HL-60 (cell line): ENCODE results near the gene FAM169A.

ENCODE experiments used
- DNase-seq, 2 experiments: peaks; one replicate each; pipeline ENCODE4 v3.0.0-alpha.2; 2010 to 2020; ENCODE audit warnings: low read depth in 1 of 2, low spot score in 1 of 2
- H3K27ac ChIP-seq: fragments of 250-450 bp; sonication (Bioruptor Pico); replicated peaks from 2 replicates; pipeline ENCODE4 v1.5.1; 2020; ENCODE audit warnings: mild to moderate bottlenecking, moderate library complexity
- H3K27me3 ChIP-seq: fragments of 250-450 bp; sonication (Bioruptor Pico); 2 replicates; pipeline ENCODE4 v1.5.1; 2021; ENCODE audit warnings: mild to moderate bottlenecking, moderate library complexity; ENCODE audit not compliant: insufficient read depth, poor library complexity, severe bottlenecking
- H3K4me3 ChIP-seq: replicated peaks from 2 replicates; pipeline ENCODE4 v1.5.1; 2011; ENCODE audit warnings: mild to moderate bottlenecking, control low read depth, low read length; ENCODE audit not compliant: insufficient read depth
- CTCF ChIP-seq: IDR thresholded peaks from one replicate; pipeline ENCODE4 v1.5.1; 2011; ENCODE audit warnings: low read length, control low read depth, inconsistent platforms; ENCODE audit not compliant: insufficient read depth
- GABPA ChIP-seq: IDR thresholded peaks from 2 replicates; pipeline ENCODE4 v1.6.1; 2012; ENCODE audit warnings: low read depth
- POLR2AphosphoS5 ChIP-seq: IDR thresholded peaks from 2 replicates; pipeline ENCODE4 v1.6.1; 2012; ENCODE audit warnings: low read depth
- REST ChIP-seq: IDR thresholded peaks from 2 replicates; pipeline ENCODE4 v1.6.1; 2012; ENCODE audit warnings: low read depth; ENCODE audit not compliant: insufficient replicate concordance
- SPI1 ChIP-seq: IDR thresholded peaks from 2 replicates; pipeline ENCODE4 v1.6.1; 2012; ENCODE audit warnings: low read depth, mild to moderate bottlenecking, borderline replicate concordance

Gene FAM169A

GRCh38 chr5:74851684-74852353 is 14.4 kb downstream of the FAM169A start:
- Histone ChIP-seq H3K27me3 (no peaks in the 10 kb centered on the region), H3K27ac (no peak overlapping the region), H3K4me3 (no peak overlapping the region)
- no peak for DNase-seq
- TF ChIP-seq POLR2AphosphoS5: no peak
- TF ChIP-seq REST: no peak
- TF ChIP-seq SPI1: no peak
- TF ChIP-seq CTCF: no peak
- TF ChIP-seq GABPA: no peak

GRCh38 chr5:74850789-74851425 is 15.3 kb downstream of the FAM169A start:
- no peak for TF ChIP-seq SPI1
- DNase-seq: no peak
- Histone ChIP-seq H3K27me3 (no peaks in the 10 kb centered on the region), H3K4me3 (no peak overlapping the region), H3K27ac (no peak overlapping the region)

- Histone ChIP-seq H3K4me3 (no peak overlapping the region), H3K27ac (no peak overlapping the region), H3K27me3 (no peaks in the 10 kb centered on the region)
- TF ChIP-seq POLR2AphosphoS5 (no peak), SPI1 (no peak), REST (no peak), GABPA (no peak), CTCF (no peak)
- no peak for DNase-seq
Measured at GRCh38 chr5:74850030-74850429, 16.2 kb downstream of the FAM169A start.

- TF ChIP-seq SPI1: no peak
- TF ChIP-seq POLR2AphosphoS5: no peak
- no peak for TF ChIP-seq CTCF
- no peak for TF ChIP-seq GABPA
- TF ChIP-seq REST: no peak
- Histone ChIP-seq H3K27me3 (no peaks in the 10 kb centered on the region), H3K4me3 (no peak overlapping the region), H3K27ac (no peak overlapping the region)
- no peak for DNase-seq
Measured at GRCh38 chr5:74848553-74849025, 17.6 kb downstream of the FAM169A start.
